ENCODE measurements around the gene LCP2.

The LCP2 gene

GRCh38 chr5:170314541-170315095, 17.0 kb upstream of the LCP2 start:
- no peak for DNase-seq

- no peak for DNase-seq
These were observed 16.2 kb upstream of the LCP2 start for GRCh38 chr5:170313816-170314215.

GRCh38 chr5:170313344-170313743, 15.8 kb upstream of the LCP2 start:
- no peak for DNase-seq

- DNase-seq, result no peak
These were observed 15.1 kb upstream of the LCP2 start for GRCh38 chr5:170312666-170313065.

- DNase-seq, result no peak
These were observed 14.7 kb upstream of the LCP2 start for GRCh38 chr5:170312301-170312595.

GRCh38 chr5:170311511-170312300, 14.1 kb upstream of the LCP2 start:
- DNase-seq, result no peak

- no peak for DNase-seq
These were observed 12.8 kb upstream of the LCP2 start for GRCh38 chr5:170310256-170310926.

- DNase-seq, result no peak
These were observed 11.1 kb upstream of the LCP2 start for GRCh38 chr5:170308686-170309085.

GRCh38 chr5:170307575-170308465, 10.2 kb upstream of the LCP2 start:
- no peak for DNase-seq

- no peak for DNase-seq
These were observed 8.8 kb upstream of the LCP2 start for GRCh38 chr5:170306381-170306831.

GRCh38 chr5:170305646-170306025, 8.1 kb upstream of the LCP2 start:
- no peak for DNase-seq

GRCh38 chr5:170305016-170305645, 7.6 kb upstream of the LCP2 start:
- no peak for DNase-seq

GRCh38 chr5:170303549-170303948, 6.0 kb upstream of the LCP2 start:
- DNase-seq, result no peak

GRCh38 chr5:170302653-170303501, 5.3 kb upstream of the LCP2 start:
- DNase-seq, result no peak

GRCh38 chr5:170301981-170302652, 4.5 kb upstream of the LCP2 start:
- no peak for DNase-seq

- DNase-seq, result no peak
These were observed 3.6 kb upstream of the LCP2 start for GRCh38 chr5:170301149-170301548.

GRCh38 chr5:170300361-170301013, 2.9 kb upstream of the LCP2 start:
- no peak for DNase-seq

GRCh38 chr5:170296935-170297588, 515 bp downstream of the LCP2 start:
- no peak for DNase-seq

GRCh38 chr5:170296036-170296934, 1.3 kb downstream of the LCP2 start:
- no peak for DNase-seq
